DMS153 (cell line): ENCODE results near the gene IQSEC2.

Experiments
- DNase-seq: peaks from one replicate; lab custom pipeline; 2025; lab: John Stamatoyannopoulos, UW

The IQSEC2 gene

DNA sequence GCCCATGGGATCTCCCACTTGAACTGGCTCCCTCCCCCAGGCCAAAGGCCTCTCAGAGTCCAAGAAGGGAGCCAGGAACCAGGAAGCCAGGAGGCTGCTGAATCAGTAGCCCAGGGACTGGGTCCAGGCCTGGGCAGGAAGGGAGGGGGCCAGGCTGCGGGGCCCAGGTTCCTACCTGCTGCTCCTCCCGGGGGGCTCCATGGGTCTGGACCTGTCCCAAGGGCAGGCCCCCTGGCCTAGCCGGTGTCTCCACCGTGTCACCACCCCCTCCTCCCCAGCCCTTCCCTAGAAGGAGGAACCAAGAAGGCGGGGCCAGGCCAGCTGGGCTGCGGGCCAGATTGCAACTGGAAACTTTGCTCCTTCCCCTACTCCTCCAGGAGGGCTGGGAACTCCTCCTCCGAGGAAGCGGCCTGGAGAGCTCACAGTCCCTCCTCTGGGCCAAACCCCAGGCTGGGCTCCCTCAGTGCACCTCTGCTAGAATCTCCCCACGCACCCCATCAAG is at the start of gene IQSEC2:
Gene IQSEC2, minus strand, starts transcription at position 264 of the 502 bp plus-strand sequence.
- DNase-seq, result no peak

DNA sequence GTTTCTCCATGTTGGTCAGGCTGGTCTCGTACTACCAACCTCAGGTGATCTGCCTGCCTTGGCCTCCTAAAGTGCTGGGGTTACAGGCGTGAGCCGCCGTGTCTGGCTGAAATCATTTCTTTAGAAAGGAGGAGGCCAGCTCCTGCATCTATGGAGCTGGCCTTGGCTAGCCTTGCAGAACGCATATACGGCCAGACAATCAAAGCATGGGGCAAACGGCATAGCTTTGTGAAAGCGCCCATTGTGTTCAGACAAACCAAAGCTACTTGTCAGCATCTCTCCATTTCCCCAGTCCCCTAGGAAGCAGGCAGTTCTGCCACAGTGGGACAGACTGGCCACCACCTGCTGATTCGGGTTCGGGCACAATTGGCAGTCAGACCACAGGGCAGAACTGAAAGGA is 48.9 kb upstream of the IQSEC2 start:
- no peak for DNase-seq

DNA sequence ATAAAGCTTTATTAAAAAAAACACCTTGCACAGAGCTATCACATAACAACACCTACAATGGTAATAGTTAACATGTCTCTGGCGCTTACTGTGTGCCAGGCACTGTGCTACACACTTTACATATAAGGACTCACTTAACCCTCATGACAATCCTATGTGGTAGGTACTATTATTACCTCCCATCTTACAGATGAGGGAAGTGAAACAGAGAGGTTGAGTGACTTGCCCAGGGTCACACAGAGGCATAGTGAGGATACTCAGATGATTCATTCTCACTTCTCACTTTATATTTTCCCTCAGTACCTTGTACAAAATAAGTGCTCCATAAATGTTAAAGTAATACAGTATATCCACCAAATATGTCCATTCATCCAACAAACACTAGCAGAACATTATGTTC is 43.4 kb upstream of the IQSEC2 start:
- no peak for DNase-seq

DNA sequence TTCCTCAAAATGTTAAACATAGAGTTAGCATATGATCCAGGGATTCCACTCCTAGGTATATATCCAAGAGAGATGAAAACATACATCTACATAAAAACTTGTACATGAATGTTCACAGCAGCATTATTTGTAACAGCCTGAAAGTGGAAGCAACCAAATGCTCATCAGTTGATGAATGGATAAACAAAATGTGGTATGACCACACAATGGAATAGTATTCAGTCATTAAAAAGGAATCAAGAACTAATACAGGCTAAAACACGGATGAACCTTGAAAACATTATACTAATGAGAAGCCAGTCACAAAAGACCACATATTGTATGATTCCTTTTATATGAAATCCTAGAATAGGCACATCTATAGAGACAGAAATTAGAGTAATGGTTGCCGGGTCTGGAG is 42.7 kb upstream of the IQSEC2 start:
- no peak for DNase-seq

DNA sequence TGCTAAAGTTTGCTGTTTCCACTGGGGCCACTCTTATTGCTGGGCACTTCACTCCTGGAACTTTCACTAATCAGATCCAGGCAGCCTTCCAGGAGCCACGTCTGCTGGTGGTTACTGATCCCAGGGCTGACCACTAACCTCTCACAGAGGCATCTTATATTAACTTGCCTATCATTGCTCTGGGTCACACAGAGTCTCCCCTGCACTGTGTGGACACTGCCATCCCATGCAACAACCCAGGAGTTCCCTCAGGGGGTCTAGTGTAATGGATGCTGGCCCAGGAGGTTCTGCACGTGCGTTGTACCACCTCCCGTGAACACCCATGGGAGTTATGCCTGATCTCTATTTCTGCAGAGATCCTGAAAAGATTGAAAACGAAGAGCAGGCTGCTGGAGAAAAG is 41.8 kb upstream of the IQSEC2 start:
- DNase-seq, result no peak

DNA sequence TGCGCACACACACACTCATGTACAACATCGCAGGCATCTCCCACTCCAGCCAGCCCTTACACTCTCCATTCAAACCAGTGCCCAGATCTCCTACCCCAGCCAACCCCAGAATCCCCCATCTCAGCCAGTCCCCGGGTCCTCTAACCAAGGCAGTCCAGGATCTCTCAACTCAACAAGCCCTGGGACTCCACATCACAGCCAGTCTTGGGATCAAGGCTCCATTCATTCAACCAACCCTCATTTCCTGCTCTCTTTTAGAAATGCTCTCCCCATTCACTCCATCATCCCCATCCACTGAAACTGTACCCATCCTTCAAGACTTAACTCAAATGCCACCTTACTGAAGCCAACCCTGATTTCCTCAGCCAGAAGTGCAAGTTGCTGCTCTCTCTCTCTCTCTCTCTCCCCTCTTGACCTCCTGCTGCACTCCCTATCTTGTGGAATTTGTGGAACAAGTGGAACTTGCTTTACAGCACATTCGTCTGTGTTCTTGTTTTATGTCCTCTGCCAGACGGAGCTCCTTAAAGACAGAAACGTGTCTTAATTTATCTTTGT is 40.6 kb upstream of the IQSEC2 start:
- no peak for DNase-seq

DNA sequence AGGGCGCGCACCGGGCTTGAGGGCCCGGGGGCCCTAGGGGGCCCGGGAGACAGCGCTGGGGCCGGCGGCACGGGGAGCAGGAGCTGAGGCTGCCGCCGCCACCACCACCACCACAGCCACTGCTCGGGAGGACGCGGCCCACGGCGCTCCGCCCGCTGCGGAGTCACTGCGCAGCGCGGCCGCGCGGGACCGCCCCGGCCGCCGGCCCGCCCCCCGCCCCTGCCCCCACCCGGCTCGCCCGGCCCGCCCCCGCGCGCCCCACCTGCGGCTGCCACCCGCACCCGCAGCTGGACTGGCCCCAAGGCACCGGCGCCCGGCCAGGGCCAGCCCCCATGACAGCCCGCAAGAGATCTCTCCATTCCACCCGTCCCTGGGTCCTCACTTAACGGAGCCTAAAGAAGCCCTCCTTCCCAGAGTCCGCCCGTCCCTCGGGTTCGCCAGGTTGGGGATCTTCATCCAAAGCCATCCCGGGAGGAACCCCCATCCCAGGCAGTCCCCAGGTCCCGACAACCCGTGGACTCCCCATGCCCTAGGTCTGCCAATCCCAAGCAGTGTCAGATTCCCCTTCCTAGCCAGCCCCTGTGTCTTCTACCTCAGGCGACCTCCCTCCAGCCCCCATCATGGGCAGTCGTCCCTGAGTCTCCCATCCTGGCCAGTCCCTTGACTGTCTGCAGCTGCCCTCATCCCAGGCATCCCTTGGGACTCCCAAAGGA is 40.0 kb upstream of the IQSEC2 start:
- no peak for DNase-seq

DNA sequence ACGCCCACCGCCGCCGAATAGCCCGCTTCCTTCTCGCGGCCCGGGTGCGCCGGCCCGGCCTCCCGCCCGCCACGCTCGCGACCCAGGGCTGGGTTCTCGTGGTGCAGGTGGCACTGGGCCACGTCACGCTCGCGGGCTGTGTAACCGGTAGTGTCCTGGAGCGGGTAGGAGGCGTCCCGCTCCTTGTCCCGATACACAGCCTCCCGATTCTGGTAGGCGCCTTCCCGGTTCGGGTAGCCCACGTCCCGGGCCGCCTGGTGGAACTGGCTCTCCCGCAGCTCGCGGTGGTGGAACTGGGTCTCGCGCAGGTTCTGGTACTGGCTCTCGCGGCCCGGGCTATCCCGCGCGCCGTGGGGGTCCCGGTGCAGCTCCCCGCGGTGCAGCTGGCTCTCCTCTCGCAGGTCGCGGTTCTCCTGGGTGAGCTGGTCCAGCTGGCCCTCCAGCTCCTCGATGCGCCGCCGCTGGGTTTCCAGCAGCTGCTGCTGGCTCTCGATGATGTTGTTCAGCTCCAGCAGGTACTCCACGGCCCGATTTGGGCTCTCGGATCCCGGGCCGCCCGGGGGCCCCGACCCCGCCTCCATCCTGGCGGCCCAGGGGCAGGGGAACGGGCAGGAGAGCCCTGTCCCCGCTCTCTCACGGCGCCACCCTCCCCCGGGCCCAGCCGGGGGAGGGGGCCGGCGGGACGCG is 39.3 kb upstream of the IQSEC2 start:
- no peak for DNase-seq

DNA sequence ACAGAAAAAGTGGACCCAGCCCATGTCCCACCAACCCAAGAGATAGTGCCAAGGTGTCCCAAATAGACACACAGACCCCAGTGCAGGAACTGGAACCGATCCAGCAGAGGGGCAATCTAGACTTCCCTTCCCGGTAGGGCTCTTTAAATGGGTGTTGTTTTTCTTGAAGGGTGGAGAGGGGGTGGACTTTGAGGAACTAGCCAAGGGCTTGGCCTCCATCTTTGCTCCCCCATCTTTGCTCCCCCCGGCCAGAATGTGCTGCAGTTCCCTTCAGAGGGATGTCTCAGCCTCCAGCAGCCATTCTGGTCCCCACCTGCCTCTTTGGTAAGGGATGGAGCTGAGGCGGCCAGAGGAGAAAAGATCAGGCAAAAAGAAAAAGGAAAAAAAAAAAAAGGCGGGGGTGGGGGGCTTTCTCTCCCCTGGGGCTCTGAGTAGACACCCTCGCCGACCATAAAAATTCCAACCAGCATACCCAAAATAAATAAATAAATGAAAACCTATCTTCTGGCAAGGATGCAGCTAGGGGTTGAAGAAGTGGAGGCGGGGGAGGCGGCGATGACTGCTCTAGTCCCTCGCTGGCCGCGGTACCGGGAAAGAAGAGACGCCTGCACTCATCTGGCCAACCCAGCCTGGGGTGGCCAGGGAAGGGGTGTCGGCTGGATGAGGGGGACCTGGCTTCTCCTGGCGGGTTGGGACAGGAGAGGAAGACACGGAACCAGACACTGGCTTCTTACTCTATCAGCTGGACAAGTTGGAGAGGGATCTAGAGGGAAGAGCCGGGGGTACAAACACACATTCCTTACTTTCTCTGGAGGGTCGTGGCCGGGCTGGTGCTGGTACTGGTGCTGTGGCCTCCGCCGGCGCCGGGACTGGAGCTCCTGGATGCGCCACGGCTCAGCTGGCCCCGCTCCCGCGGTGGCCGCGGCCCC is 38.5 kb upstream of the IQSEC2 start:
- DNase-seq, result no peak

DNA sequence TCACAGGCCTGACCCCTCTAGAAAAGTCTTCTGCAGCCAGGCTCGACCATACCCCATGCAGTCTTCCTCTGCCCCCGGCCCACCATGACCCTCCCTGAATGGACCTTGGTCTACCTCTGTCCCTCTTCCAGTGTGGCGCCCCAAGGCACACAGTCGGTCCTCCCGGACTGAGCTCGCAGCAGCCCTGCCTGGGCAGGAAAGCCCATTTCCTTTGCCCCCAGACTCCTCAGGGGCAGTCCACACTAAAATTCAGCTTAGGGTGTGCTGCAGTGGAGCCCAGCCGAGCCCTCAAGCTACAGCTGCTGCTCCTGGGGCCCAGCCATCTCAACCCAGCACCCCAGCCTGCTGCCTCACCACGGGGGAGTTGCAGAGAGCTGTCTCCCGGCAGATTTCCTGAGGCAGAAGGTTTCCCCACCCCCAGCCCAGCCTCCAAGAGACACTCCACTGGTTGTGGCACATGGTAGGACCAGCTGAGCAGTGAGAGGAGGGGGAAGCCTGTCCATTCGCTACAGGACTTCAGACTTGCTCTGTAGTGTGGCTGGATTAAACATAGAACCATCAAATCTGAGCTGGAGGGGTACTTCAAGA is 37.5 kb upstream of the IQSEC2 start:
- DNase-seq, result no peak

DNA sequence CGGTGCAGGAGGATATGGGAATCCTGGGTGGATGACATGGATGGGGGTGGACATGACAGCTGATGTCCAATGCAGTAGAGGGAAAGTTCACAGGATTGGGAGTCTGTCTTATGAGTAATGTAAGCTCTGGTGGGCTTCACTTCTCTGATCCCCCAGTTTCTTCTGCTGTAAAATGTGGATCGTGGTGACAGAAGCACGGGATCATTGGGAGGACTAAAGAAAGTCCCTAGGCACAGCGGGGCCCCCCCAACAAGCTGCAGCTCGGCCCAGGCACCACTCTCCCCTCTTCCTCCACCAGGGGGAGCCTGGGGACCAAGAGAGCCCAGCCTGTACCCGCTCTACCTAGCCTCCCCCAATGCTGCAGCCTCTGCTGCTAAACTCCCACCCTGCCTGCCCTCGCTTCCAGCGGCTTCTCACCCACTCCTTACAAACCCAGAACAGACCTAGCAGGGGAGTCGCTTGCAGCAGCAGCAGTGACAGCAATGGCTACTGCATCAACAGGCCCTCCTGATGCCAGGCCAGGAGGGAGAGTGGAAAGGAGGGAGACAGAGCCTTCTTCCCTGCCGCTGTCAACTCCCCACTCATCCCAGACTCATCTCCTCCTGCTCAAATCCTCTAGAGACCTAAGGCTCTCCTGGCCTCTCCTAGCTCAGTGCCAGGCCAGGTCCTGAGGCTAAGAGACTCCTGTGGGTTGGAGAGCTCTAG is 36.1 kb upstream of the IQSEC2 start:
- no peak for DNase-seq

DNA sequence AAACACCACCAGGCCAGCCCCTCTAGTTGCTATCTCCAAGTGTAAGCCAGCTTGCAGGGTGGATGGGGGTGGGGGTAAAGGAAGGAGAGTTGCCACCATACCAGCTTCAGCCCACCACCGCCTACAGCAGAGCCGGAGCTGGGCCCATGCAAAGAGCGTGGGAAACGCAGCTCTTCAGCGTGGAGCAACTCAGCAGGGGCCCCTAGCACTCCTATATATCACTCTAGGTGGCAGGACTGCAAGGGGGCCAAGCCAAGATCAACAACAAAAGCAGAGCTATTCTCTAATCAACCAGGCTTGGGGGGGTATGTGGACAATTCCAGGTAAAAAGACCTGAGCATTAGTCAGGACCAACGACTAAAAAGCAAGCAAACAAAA is 35.5 kb upstream of the IQSEC2 start:
- DNase-seq, result no peak

DNA sequence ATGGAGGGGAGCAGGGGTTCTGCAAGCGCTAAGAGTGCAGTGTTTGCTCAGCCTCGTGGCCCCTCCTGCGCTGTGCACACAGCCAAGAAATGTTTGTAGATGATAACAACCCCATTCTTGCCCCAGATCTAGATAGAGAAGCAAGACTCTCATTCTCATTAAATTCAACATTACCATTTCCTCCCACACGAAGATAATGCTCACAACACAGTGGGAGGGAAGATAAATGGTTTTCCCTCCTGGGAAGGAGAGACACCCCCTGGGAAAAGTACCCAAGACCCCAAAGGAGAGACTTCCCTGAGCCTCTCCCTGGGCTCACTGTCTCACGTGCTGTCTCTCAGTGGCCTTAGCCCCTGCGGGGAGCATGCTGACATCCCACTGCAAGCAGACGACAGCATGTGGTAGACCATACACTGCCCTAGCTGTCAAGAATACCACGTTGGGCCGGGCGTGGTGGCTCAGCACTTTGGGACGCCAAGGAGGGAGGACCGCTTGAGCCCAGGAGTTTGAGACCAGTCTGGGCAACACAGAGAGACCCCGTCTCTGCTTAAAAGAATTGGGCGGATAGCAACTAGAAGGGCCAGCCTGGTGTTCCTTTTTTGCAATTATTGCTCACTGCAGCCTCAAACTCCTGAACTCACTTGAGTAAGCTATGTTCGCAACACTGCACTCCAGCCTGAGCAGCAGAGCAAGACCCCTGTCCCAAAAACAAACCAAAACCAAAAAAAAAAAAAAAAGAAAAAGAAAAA is 34.9 kb upstream of the IQSEC2 start:
- no peak for DNase-seq

DNA sequence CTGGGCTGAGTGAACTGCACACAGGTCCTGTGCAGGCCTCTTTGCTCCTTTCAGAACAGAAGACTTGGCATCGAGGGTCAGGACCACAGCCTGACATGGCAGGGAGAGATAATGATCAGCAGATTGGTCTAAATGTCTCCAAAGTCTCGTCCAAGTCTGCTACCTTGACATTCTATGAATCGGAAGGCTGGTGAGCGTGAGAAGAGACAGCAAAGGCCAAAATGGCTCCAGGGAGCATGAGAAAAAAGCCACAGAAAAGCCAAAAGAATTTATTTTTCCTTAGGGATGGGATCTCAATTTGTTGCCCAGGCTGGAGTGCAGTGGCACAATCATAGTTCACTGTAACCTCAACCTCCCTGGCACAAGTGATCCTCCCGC is 32.3 kb upstream of the IQSEC2 start:
- no peak for DNase-seq

DNA sequence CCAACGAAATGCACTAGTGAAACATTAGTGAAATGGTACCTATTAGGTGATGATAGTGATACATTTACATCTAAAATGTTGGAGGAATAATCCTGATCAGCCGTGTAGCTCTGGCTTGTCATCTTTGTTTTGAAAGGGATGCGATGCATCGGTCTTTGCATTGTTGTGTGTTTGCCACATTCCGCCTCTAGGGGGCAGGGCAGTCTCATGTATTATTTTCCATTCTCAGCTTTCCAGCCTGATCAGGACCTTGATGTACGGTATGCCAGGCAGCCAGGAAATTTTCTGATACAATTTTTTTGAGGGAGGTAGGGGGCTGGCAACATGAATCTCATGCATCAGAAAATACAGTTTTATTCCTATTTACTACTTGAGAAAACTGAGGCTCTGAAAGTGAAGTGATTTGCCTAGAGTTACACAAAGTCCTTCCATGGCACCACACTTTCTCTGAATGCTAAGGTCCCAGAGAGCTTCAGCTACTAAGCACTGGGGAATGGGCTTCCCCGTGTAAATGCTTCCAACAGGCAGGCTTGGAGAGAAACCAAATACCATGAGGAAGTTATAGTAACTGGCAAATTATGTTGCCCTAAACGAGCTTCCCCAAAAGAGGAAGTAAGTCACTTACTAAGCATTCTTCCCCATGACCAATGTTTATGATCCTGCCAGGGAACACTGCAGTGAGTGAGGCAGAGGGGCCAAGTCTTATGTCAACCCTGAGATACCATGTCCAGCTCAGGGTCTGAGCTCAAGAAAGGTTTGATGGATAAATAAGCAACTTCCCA is 31.8 kb upstream of the IQSEC2 start:
- peak; percentile 1 for DNase-seq

DNA sequence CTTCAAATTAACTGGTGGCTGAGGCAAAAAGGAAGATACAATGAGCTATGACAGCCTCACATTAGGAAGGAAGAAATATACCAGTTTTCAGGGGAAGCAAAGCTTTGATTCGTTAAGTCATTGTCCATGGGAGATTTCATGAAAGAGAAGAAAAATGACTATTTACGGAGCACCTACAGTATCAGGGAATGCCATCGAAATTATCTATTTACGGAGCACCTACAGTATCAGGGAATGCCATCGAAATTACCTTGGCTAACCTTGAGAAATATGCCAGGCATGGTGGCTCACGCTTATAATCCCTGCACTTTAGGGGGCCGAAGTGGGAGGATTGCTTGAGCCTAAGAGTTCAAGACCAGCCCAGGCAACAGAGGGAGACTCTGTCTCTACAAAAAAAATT is 28.5 kb upstream of the IQSEC2 start:
- no peak for DNase-seq

DNA sequence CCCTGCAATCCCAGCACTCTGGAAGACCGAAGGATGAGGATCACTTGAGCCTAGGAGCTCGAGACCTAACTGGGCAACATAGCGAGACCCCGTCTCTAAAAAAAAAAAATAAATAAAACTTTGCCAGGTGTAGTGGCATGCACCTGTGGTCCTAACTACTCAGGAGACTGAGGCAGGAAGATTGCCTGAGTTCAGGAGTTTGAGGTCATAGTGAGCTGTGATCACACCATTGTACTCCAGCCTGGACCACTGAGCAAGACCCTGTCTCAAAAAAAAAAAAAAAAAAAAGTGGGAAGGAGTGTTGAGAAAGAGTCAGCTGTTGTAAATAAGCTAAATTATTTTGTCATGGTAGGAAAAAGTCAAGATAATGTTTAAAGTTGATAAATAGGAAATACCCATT is 27.5 kb upstream of the IQSEC2 start:
- DNase-seq, result no peak

DNA sequence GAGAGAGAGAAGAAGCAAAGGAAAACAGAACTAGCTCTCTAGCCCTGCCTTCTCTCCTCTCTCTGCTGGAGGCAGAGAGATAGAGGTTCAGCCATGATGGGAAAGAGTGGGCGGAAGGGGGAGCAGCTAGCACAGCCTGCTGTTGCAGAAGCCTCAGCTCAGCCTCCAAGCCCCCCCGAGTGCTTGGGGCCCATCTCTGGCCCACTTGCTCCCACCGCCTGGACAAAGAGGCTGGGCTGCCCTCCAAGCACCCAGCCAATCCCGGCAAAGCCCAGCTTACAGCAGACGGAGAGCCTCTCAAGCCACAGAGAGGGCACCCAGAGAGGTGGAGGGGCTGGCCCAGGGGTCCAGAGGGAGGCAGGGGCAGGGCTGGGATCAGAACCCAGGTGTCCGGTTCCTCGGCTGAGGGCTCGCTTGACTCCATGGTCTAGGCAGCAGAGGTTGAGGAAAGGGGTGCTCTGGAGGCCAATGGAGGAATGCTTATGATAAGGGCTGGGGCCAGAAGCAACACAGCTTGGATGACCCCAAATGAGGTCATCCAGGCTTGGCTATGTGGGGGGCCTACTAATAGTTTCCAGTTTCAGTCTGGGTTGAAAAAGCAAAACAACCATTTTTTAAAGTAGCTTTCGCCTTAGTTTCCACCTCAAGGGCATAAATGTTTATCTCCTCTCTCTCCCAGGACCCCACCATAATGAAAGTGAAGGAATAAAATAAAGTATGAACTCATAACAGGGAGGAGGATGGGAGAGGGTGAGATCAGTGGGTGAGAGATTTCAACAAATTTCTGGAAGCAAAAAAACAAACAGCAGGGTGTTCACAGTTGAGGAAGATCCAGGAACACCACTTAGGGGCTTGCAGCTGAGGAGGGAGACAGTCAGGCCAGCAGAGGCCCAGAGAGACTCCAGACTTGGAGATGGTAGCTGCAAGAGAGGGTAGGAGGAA is 24.9 kb upstream of the IQSEC2 start:
- no peak for DNase-seq
